Common myeloid progenitor, CD34-positive (primary cell): ENCODE results near the gene OSBP2. TPM values are rescaled to one million over a fixed set of nuclear protein-coding genes. Genes with fewer than 3 reads are reported as not detected.

Experiments
- CTCF ChIA-PET: fragments of 350-600 bp; sonication (Branson Sonifier 250); formaldehyde crosslinking; loops from one replicate; lab custom pipeline; 2021; ENCODE audit warnings: antibody characterized with exemption; lab: Charles Lee
- POLR2A ChIA-PET: fragments of 350-600 bp; sonication (Branson Sonifier 250); formaldehyde crosslinking; loops from one replicate; lab custom pipeline; 2021; ENCODE audit warnings: antibody characterized with exemption; lab: Charles Lee
- DNase-seq, 3 donors: peaks; one replicate each; pipeline versions ENCODE4 v3.0.0 to v3.0.0-alpha.2; 2013
- H3K27ac ChIP-seq, 2 experiments: 1 replicate in 1 of 2; 2 replicates in 1 of 2; pipeline ENCODE4 v1.7.0; 2013; ENCODE audit warnings: inconsistent platforms in 2 of 2, low read length in 2 of 2, mild to moderate bottlenecking in 2 of 2, low read depth in 1 of 2, moderate library complexity in 1 of 2; ENCODE audit not compliant: severe bottlenecking in 2 of 2, insufficient read depth in 1 of 2, poor library complexity in 1 of 2
- H3K27me3 ChIP-seq, 5 experiments: replicated peaks in 2 of 5; 1 replicate in 3 of 5; 2 replicates in 2 of 5; pipeline versions ENCODE4 v1.6.1 to v1.7.0; 2013; ENCODE audit warnings: low read length in 4 of 5, mild to moderate bottlenecking in 2 of 5, moderate library complexity in 2 of 5, inconsistent platforms in 1 of 5; ENCODE audit not compliant: insufficient read depth in 5 of 5, control insufficient read depth in 4 of 5
- H3K36me3 ChIP-seq, 4 experiments: 1 replicate in 2 of 4; 2 replicates in 2 of 4; pipeline versions ENCODE4 v1.6.1 to v1.7.0; 2013; ENCODE audit warnings: low read length in 3 of 4, control low read depth in 1 of 4, mild to moderate bottlenecking in 1 of 4; ENCODE audit not compliant: control insufficient read depth in 4 of 4, insufficient read depth in 4 of 4
- H3K4me1 ChIP-seq, 4 experiments: 1 replicate in 3 of 4; 2 replicates in 1 of 4; pipeline versions ENCODE4 v1.6.1 to v1.7.1; 2013; ENCODE audit warnings: low read length in 3 of 4, mild to moderate bottlenecking in 3 of 4, control low read depth in 1 of 4, inconsistent platforms in 1 of 4, moderate library complexity in 1 of 4; ENCODE audit not compliant: control insufficient read depth in 4 of 4, insufficient read depth in 4 of 4; ENCODE audit errors: control extremely low read depth in 1 of 4
- H3K4me3 ChIP-seq, 7 experiments: 1 replicate in 4 of 7; 2 replicates in 3 of 7; pipeline versions ENCODE4 v1.5.1 to v1.7.0; 2013; ENCODE audit warnings: mild to moderate bottlenecking in 7 of 7, low read length in 6 of 7, moderate library complexity in 6 of 7, inconsistent platforms in 2 of 7, low read depth in 2 of 7, control low read depth in 1 of 7; ENCODE audit not compliant: insufficient read depth in 4 of 7, control insufficient read depth in 1 of 7; ENCODE audit errors: extremely low read depth in 1 of 7
- H3K9me3 ChIP-seq, 5 experiments: 1 replicate in 4 of 5; 2 replicates in 1 of 5; pipeline versions ENCODE4 v1.6.1 to v1.7.1; 2013; ENCODE audit warnings: low read length in 4 of 5, mild to moderate bottlenecking in 2 of 5, inconsistent platforms in 1 of 5, low read depth in 1 of 5, moderate library complexity in 1 of 5; ENCODE audit not compliant: control insufficient read depth in 4 of 5, insufficient read depth in 2 of 5; ENCODE audit errors: control extremely low read depth in 1 of 5
- WGBS: methylation state at CpG from one replicate; pipeline ENCODE4 v1.1.5; 2013; ENCODE audit not compliant: insufficient coverage; 5-methylcytosine and 5-hydroxymethylcytosine counted together
- polyA plus RNA-seq: library from polyadenylated mRNA; unstranded; fragments of 120-200 nt; gene quantifications from one replicate; pipeline ENCODE4 v1.2.1, GENCODE V29; 2013

The OSBP2 gene, protein sequence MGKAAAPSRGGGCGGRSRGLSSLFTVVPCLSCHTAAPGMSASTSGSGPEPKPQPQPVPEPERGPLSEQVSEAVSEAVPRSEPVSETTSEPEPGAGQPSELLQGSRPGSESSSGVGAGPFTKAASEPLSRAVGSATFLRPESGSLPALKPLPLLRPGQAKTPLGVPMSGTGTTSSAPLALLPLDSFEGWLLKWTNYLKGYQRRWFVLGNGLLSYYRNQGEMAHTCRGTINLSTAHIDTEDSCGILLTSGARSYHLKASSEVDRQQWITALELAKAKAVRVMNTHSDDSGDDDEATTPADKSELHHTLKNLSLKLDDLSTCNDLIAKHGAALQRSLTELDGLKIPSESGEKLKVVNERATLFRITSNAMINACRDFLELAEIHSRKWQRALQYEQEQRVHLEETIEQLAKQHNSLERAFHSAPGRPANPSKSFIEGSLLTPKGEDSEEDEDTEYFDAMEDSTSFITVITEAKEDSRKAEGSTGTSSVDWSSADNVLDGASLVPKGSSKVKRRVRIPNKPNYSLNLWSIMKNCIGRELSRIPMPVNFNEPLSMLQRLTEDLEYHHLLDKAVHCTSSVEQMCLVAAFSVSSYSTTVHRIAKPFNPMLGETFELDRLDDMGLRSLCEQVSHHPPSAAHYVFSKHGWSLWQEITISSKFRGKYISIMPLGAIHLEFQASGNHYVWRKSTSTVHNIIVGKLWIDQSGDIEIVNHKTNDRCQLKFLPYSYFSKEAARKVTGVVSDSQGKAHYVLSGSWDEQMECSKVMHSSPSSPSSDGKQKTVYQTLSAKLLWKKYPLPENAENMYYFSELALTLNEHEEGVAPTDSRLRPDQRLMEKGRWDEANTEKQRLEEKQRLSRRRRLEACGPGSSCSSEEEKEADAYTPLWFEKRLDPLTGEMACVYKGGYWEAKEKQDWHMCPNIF
- 2.0 TPM for polyA plus RNA-seq

DNA sequence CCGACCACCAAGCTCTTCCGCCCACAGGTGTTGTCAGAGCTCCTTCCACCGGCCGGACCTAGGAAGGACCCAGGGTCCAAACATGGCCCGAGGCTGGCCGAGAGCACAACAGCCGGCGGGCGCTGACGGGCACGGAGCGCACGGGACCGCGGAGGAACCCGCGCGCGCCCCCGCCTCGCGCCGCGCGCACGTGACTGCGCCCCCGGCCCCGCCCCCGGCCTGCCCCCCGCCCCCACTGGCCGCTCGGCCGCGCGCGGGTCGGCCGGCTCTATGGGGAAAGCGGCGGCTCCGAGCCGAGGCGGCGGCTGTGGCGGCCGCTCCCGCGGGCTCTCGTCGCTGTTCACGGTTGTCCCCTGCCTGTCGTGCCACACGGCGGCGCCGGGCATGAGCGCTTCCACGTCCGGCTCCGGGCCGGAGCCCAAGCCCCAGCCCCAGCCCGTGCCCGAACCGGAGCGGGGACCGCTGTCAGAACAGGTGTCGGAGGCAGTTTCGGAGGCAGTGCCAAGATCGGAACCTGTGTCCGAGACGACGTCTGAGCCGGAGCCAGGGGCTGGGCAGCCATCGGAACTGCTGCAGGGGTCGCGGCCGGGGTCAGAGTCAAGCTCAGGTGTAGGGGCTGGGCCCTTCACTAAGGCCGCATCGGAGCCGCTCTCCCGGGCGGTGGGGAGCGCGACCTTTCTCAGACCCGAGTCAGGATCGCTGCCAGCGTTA, at the start of gene OSBP2:
TSS of gene OSBP2 (plus strand) at position 235 of the 711 bp plus-strand sequence. CDS start at position 271, 36 bp downstream.
- Histone ChIP-seq H3K4me1 (peaks cover 0 to 19% (median 9%) of the 10 kb centered on the region in 4 experiments), H3K27me3 (peaks cover 0 to 5% (median 0%) of the 10 kb centered on the region in 5 experiments), H3K27ac (no peak within 1 kb of the TSS), H3K9me3 (no peaks in the 10 kb centered on the region), H3K36me3 (no peaks in the 10 kb centered on the region), H3K4me3 (peak within 1 kb of the TSS; percentile 58 to 87 (median 71))
- POLR2A ChIA-PET, result interaction anchor here (0.7 kb wide), 1 partner anchor 60 kb away, joined by 3 read pairs; no protein-coding TSS in a partner anchor
- WGBS, result 3% methylated on average over 61 of the region's 88 CpGs
- peak; percentile 36 to 54 (median 48) for DNase-seq
- CTCF ChIA-PET, result interaction anchor here (0.8 to 1.1 kb wide), 4 partner anchors 9 to 60 kb away, joined by 3 read pairs; no protein-coding TSS in a partner anchor

DNA sequence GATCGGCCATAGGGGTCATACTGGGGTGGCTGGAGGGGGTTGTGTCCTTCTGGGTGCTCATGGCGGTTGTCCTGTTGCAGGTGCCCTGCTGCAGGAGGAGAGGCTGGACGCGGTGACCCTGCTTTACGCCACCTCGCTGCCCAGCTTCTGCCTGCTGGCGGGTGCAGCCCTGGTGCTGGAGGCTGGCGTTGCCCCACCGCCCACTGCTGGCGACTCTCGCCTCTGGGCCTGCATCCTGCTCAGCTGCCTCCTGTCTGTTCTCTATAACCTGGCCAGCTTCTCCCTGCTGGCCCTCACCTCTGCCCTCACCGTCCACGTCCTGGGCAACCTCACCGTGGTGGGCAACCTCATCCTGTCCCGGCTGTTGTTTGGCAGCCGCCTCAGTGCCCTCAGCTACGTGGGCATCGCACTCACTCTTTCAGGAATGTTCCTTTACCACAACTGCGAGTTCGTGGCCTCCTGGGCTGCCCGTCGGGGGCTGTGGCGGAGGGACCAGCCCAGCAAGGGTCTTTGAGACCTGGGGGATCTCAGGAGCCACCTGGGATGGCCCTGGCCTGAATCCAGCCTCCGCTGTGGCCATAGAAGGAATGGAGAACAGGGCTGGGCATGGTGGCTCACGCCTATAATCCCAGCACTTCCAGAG, 48.0 kb upstream of the OSBP2 start:
- no peak overlapping the region for H3K4me3 ChIP-seq
- 97% methylated on average over 21 of the region's 25 CpGs for WGBS
- no peaks in the 10 kb centered on the region for H3K9me3 ChIP-seq
- H3K4me1 ChIP-seq, result peaks cover 0 to 8% (median 3%) of the 10 kb centered on the region in 4 experiments
- DNase-seq, result no peak
- POLR2A ChIA-PET, result no interaction called here
- CTCF ChIA-PET, result interaction anchor here (1.3 to 1.7 kb wide), 2 partner anchors 12 to 14 kb away, joined by 5 read pairs; no protein-coding TSS in a partner anchor
- no peak overlapping the region for H3K27ac ChIP-seq
- H3K36me3 ChIP-seq, result no peaks in the 10 kb centered on the region
- no peaks in the 10 kb centered on the region for H3K27me3 ChIP-seq

DNA sequence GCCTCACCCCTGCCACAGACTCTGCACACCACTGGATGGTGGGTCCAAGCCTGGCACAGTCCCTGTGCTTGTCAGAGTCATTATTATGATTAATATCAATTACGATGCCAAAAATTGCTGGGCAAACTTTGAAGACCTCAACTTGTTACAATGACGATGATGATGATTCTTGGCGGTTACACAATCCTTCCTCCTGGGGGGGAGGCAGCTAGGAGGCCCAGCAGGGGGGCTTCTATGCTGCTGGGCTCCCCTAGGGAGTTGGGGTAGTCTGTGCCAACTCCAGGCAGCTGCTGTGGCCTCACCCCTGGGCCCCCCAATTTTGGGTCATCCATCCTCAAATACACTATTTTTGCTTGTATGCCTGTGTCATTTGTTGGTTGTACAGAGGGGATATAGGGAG, 47.1 kb upstream of the OSBP2 start:
- no peak for DNase-seq
- CTCF ChIA-PET, result interaction anchor here (1.3 to 2.6 kb wide), 2 partner anchors 13 to 107 kb away, joined by 5 to 8 read pairs; no protein-coding TSS in a partner anchor
- Histone ChIP-seq H3K4me3 (no peak overlapping the region), H3K36me3 (no peaks in the 10 kb centered on the region), H3K9me3 (no peaks in the 10 kb centered on the region), H3K4me1 (peaks cover 0 to 8% (median 3%) of the 10 kb centered on the region in 4 experiments), H3K27me3 (no peaks in the 10 kb centered on the region), H3K27ac (no peak overlapping the region)
- 88% methylated on average over 3 of the region's 3 CpGs for WGBS
- POLR2A ChIA-PET, result no interaction called here

DNA sequence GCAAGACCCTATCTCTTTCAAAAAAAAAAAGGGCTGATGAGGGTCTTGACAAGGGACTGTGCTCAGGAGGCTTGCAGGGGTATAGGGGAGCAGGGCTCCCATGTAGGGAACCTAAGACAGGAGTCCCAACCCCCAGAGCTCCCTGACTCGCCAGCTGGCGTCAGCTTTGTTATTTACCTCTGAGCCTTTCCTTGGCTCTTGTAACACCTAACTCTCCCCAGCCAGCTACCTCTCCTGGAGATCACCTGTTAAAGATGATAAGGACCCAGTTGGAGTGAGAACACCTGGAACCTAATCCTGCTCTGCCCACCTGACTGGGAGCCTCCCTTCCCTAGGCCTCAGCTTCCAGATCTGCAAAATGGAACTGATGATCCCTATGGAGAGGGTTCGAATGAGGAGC, 45.8 kb upstream of the OSBP2 start:
- Histone ChIP-seq H3K36me3 (no peaks in the 10 kb centered on the region), H3K27ac (no peak overlapping the region), H3K4me1 (peaks cover 0 to 8% (median 3%) of the 10 kb centered on the region in 4 experiments), H3K9me3 (no peaks in the 10 kb centered on the region), H3K27me3 (no peaks in the 10 kb centered on the region), H3K4me3 (no peak overlapping the region)
- POLR2A ChIA-PET, result no interaction called here
- CTCF ChIA-PET, result interaction anchor here (1.8 to 3.1 kb wide), 3 partner anchors 14 to 114 kb away, joined by 5 to 11 read pairs (median 8); partner anchors contain the start of gene SLC35E4
- DNase-seq, result no peak
- 100% methylated on average over 2 of the region's 3 CpGs for WGBS

DNA sequence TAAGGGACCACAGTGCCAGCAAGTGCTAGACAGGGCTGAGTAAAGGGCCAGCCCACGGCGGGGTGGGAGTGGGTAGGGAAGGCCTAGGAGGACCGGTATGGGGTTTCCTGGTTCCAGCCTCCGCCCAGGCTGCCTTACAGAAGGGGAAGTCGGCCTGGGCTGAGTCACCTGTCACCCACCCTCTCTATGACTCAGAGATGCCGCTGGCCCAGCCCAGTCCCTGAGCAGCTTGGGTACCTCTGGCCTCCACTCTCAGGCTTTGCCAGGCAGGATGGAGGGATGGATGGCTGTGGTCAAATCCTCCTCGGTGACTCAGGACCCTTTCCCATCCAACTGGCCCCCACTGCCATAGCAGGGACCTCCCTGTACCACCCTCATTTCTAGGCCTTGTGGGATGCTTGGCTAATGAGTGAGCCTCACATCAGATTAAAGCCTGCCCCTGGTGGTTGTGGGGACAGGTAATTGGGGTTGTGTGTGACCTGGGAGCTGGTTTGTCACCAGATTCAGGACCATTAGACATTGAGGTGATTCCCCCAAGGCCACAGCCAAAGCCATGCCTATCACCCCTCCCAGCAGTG, 45.2 kb upstream of the OSBP2 start:
- H3K27me3 ChIP-seq, result no peaks in the 10 kb centered on the region
- DNase-seq, result peak; percentile 85 to 94 (median 92)
- peaks cover 0 to 4% (median 1%) of the 10 kb centered on the region in 4 experiments for H3K36me3 ChIP-seq
- H3K27ac ChIP-seq, result no peak overlapping the region
- no peaks in the 10 kb centered on the region for H3K9me3 ChIP-seq
- CTCF ChIA-PET, result interaction anchor here (0.9 to 3.1 kb wide), 6 partner anchors 15 to 113 kb away, joined by 3 to 11 read pairs (median 4); partner anchors contain the start of gene SLC35E4
- H3K4me3 ChIP-seq, result no peak overlapping the region
- peaks cover 0 to 8% (median 3%) of the 10 kb centered on the region in 4 experiments for H3K4me1 ChIP-seq
- POLR2A ChIA-PET, result no interaction called here
- 2% methylated on average over 6 of the region's 7 CpGs for WGBS
